GM19035 (cell line): ENCODE results near the gene GPBP1L1.
"Not testable (repeated sequence)": the region's sequence is repeated elsewhere in the genome, so short reads cannot be mapped to it uniquely, and the experiment has no call there.

ENCODE experiments used
- ATAC-seq: cut with Tn5 transposase; IDR thresholded peaks from one replicate; pipeline ENCODE4 v1.9.1; 2021; ENCODE audit not compliant: unreplicated experiment

Gene GPBP1L1

GRCh38 chr1:45686288-45687013 lies at the start of gene GPBP1L1:
GPBP1L1 (minus strand) TSS chr1:45686533; CDS start chr1:45659087, 27,446 bp downstream.
- ATAC-seq = peak; percentile 57

- ATAC-seq = no peak
These were observed 44.5 kb upstream of the GPBP1L1 start for GRCh38 chr1:45730780-45731319.

- ATAC-seq = no peak
These were observed 43.9 kb upstream of the GPBP1L1 start for GRCh38 chr1:45730075-45730779.

- ATAC-seq = not testable (repeated sequence)
These were observed 39.7 kb upstream of the GPBP1L1 start for GRCh38 chr1:45726007-45726406.

- ATAC-seq = no peak
These were observed 37.1 kb upstream of the GPBP1L1 start for GRCh38 chr1:45723248-45723930.

GRCh38 chr1:45722809-45723208 lies 36.5 kb upstream of the GPBP1L1 start:
- ATAC-seq = no peak

GRCh38 chr1:45721207-45721606 lies 34.9 kb upstream of the GPBP1L1 start:
- ATAC-seq = no peak

- no peak for ATAC-seq
These were observed 32.0 kb upstream of the GPBP1L1 start for GRCh38 chr1:45718289-45718688.

GRCh38 chr1:45717386-45717785 lies 31.1 kb upstream of the GPBP1L1 start:
- ATAC-seq = not testable (repeated sequence)

- ATAC-seq = no peak
These were observed 30.4 kb upstream of the GPBP1L1 start for GRCh38 chr1:45716700-45717099.

- no peak for ATAC-seq
These were observed 27.4 kb upstream of the GPBP1L1 start for GRCh38 chr1:45713711-45714110.

- no peak for ATAC-seq
These were observed 18.3 kb upstream of the GPBP1L1 start for GRCh38 chr1:45704637-45705036.

GRCh38 chr1:45694823-45695222 lies 8.5 kb upstream of the GPBP1L1 start:
- ATAC-seq = no peak

GRCh38 chr1:45693811-45694210 lies 7.5 kb upstream of the GPBP1L1 start:
- not testable (repeated sequence) for ATAC-seq

GRCh38 chr1:45687754-45688740 lies 1.7 kb upstream of the GPBP1L1 start, which contains the start of gene TMEM69:
TMEM69 (plus strand) TSS chr1:45688181; CDS start chr1:45691069, 2,888 bp downstream.
- ATAC-seq = no peak

- ATAC-seq = peak; percentile 79
These were observed 851 bp upstream of the GPBP1L1 start for GRCh38 chr1:45687014-45687753.

- ATAC-seq = peak; percentile 10
These were observed 382 bp downstream of the GPBP1L1 start for GRCh38 chr1:45686015-45686287.

- no peak for ATAC-seq
These were observed 872 bp downstream of the GPBP1L1 start for GRCh38 chr1:45685308-45686014.

- no peak for ATAC-seq
These were observed 1.9 kb downstream of the GPBP1L1 start for GRCh38 chr1:45684402-45684801.
